Panc1 (cell line): Measurements from ENCODE around the gene MAP3K20.

Experiments used
- POLR2AphosphoS5 ChIP-seq: IDR thresholded peaks from 2 replicates; pipeline ENCODE4 v1.6.1; 2012; ENCODE audit warnings: mild to moderate bottlenecking, low read depth, low read length, moderate library complexity
- SIN3A ChIP-seq: IDR thresholded peaks from 2 replicates; pipeline ENCODE4 v1.6.1; 2012; ENCODE audit warnings: low read depth, mild to moderate bottlenecking, low read length, moderate library complexity, borderline replicate concordance; ENCODE audit not compliant: insufficient read depth
- TCF7L2 ChIP-seq: IDR thresholded peaks from 2 replicates; pipeline ENCODE4 v1.6.1; 2011; ENCODE audit warnings: mild to moderate bottlenecking, low read depth, low read length, inconsistent platforms
- TF ChIP-seq, protein P1 (sequence below): fragments of 450-650 bp; IDR thresholded peaks from 2 replicates; pipeline ENCODE4 v1.5.1; 2017; ENCODE audit warnings: mild to moderate bottlenecking
- TF ChIP-seq, protein P2 (sequence below), 2 experiments: IDR thresholded peaks; 2 replicates each; pipeline ENCODE4 v1.6.1; 2011 to 2012; ENCODE audit warnings: low read depth in 2 of 2, control low read depth in 1 of 2, low read length in 1 of 2, mild to moderate bottlenecking in 1 of 2, moderate library complexity in 1 of 2; ENCODE audit not compliant: insufficient read depth in 1 of 2

- TF ChIP-seq, protein P1, sequence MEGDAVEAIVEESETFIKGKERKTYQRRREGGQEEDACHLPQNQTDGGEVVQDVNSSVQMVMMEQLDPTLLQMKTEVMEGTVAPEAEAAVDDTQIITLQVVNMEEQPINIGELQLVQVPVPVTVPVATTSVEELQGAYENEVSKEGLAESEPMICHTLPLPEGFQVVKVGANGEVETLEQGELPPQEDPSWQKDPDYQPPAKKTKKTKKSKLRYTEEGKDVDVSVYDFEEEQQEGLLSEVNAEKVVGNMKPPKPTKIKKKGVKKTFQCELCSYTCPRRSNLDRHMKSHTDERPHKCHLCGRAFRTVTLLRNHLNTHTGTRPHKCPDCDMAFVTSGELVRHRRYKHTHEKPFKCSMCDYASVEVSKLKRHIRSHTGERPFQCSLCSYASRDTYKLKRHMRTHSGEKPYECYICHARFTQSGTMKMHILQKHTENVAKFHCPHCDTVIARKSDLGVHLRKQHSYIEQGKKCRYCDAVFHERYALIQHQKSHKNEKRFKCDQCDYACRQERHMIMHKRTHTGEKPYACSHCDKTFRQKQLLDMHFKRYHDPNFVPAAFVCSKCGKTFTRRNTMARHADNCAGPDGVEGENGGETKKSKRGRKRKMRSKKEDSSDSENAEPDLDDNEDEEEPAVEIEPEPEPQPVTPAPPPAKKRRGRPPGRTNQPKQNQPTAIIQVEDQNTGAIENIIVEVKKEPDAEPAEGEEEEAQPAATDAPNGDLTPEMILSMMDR: no peak
- TF ChIP-seq, protein P2, sequence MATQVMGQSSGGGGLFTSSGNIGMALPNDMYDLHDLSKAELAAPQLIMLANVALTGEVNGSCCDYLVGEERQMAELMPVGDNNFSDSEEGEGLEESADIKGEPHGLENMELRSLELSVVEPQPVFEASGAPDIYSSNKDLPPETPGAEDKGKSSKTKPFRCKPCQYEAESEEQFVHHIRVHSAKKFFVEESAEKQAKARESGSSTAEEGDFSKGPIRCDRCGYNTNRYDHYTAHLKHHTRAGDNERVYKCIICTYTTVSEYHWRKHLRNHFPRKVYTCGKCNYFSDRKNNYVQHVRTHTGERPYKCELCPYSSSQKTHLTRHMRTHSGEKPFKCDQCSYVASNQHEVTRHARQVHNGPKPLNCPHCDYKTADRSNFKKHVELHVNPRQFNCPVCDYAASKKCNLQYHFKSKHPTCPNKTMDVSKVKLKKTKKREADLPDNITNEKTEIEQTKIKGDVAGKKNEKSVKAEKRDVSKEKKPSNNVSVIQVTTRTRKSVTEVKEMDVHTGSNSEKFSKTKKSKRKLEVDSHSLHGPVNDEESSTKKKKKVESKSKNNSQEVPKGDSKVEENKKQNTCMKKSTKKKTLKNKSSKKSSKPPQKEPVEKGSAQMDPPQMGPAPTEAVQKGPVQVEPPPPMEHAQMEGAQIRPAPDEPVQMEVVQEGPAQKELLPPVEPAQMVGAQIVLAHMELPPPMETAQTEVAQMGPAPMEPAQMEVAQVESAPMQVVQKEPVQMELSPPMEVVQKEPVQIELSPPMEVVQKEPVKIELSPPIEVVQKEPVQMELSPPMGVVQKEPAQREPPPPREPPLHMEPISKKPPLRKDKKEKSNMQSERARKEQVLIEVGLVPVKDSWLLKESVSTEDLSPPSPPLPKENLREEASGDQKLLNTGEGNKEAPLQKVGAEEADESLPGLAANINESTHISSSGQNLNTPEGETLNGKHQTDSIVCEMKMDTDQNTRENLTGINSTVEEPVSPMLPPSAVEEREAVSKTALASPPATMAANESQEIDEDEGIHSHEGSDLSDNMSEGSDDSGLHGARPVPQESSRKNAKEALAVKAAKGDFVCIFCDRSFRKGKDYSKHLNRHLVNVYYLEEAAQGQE (IDR thresholded peaks at IDR 0.05; ENCODE audit: insufficient read depth in 1 of 2, low read depth in 2 of 2, low read length in 1 of 2): no peak
- no peak for TF ChIP-seq POLR2AphosphoS5
- TF ChIP-seq TCF7L2: no peak
- no peak for TF ChIP-seq SIN3A
Observed at GRCh38 chr2:173195100-173195499, 119.5 kb downstream of the MAP3K20 start.
